Subcutaneous adipose tissue (tissue), 4 donors: ENCODE data around the gene MDP1. TPM values are rescaled to one million over a fixed set of nuclear protein-coding genes. Genes with fewer than 3 reads are reported as not detected.

Source experiments
- CTCF ChIP-seq: fragments of 450-650 bp; IDR thresholded peaks from one replicate; pipeline ENCODE4 v1.5.1; 2016; ENCODE audit warnings: low read depth, mild to moderate bottlenecking, control low read depth, antibody characterized with exemption, moderate library complexity
- total RNA-seq, 4 donors: library from RNA; depleted of rRNA; stranded (reverse); fragments of >200 nt; gene quantifications; one replicate each; pipeline ENCODE4 v1.1.0, GENCODE V29; 2016

MDP1 gene
- total RNA-seq, 4 donors from 2014 or later, result 14.3 to 30.3 (median 24.1) TPM

- no peak for TF ChIP-seq CTCF
Observed at GRCh38 chr14:24196071-24197055, 19.5 kb downstream of the MDP1 start.

DNA sequence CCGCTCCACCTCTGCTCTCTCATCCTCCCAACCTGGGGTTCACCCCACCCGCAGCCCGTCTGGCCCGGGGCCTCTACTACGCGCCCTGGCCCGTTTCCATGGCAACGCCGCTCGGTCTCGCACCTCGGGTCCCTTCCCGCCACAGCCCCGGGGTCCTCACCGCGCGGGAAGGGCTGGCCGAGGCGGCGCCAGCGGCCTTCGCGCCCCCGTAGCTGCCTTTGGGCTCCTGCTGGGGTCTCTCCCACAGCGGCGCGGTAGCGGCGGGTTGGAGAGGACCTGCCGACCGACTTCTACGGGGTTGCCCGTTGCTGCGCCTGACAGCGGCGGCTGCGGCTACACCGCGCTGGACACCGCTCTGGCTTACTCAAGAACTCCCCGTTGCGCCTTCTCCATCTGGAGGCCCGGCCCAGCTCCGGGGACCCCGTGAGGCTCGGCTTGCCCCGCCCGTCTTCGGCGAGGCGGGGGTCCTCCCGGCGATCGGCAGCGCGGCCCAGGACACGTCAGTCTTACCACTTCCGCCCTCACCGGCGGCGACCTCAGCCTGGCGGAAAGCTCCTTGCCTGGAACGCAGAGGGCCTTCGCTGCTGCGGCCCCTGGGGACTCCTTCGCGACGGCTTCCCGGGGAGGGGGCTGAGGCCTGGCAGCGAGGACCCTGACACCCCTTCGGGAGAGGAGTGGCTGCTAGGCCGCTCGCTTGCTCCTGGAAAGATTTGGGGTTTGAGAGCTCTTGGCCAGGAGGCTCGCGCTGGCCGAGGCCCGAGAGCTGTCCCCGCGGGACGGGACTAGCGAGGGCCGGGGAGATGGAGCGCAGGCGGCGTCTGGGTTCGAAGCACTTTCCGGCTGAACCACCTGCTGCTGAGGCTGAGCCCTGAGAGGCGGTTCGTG is 20.4 kb downstream of the MDP1 start, which contains the start of gene TM9SF1:
TM9SF1 (minus strand) TSS at position 256 of the 885 bp plus-strand sequence. CDS start 422 bp downstream, outside the sequence.
- TF ChIP-seq CTCF, result no peak

DNA sequence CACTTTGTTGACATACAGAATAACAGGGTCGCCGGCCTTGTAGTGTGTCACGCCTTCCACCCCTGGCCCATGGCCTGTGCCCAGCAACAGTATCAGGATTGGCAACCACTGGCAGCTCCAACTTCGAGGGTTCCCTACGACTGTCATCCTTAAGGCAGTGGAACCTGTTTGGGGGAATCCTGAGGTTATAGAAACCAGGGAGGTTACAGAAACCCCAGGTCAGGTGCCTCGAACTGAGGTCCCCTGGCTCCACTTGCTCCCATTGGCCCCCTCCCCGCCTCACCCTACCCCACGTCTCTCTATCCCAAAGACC is 21.0 kb downstream of the MDP1 start:
- no peak for TF ChIP-seq CTCF

DNA sequence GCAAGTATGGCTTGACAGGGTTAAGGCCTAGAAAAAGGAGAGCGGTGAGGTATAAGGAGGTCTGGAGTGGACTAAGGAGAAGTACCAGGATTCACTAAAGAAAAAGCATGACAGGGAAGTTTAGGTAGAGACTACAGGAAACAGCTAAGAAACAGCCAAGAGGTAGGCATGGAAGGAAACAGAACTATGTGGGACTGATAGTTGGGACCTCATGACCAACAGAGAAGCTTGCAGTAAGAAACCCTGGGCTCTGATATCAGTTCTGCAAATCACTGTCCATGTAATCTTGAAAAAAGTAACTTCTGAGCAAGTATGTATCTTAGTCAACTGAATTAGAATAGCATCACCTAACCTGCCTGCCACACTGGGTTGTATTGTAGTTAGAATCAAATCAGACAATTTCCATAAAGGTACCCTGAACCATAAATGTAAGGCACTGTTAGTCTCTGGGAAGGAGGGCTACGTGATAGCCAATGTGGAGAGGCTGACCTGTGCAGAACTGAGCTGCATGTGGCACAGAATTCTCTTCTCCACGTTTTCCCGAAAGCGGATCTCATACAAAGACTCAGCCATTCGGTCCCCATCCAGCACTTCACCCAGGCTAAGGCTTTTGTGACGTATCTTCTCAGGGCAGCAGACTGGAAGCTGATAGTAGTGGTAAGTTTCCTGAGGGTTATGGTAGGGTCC is 21.5 kb downstream of the MDP1 start:
- TF ChIP-seq CTCF, result no peak

GRCh38 chr14:24192933-24193332 is 22.9 kb downstream of the MDP1 start:
- TF ChIP-seq CTCF, result no peak

GRCh38 chr14:24190416-24190815 is 25.4 kb downstream of the MDP1 start:
- TF ChIP-seq CTCF, result no peak
